Lung (tissue), 12 donors: Measurements from ENCODE around the gene SCCPDH. TPM values are rescaled to one million over a fixed set of nuclear protein-coding genes. Genes with fewer than 3 reads are reported as not detected.

Source experiments
- ATAC-seq: fragments of 200-7000 bp; cut with Tn5 transposase; one replicate; pipeline ENCODE4 v1.9.1; 2020; ENCODE audit warnings: moderate number of reproducible peaks; ENCODE audit not compliant: insufficient read depth, low FRiP score
- DNase-seq, 3 donors: peaks; one replicate each; pipeline ENCODE4 v3.0.0-alpha.2; 2013 to 2017
- H3K27ac ChIP-seq, 2 donors: one replicate each; pipeline ENCODE4 v1.5.1; 2013; ENCODE audit warnings: mild to moderate bottlenecking in 2 of 2, moderate library complexity in 2 of 2, control low read depth in 1 of 2, inconsistent platforms in 1 of 2, low read depth in 1 of 2, low read length in 1 of 2
- H3K27me3 ChIP-seq, 3 donors: one replicate each; pipeline ENCODE4 v1.5.1; 2013; ENCODE audit warnings: low read length in 2 of 3; ENCODE audit not compliant: control insufficient read depth in 3 of 3, insufficient read depth in 3 of 3
- H3K36me3 ChIP-seq, 4 donors: one replicate each; pipeline ENCODE4 v1.5.1; 2013; ENCODE audit warnings: low read length in 4 of 4, mild to moderate bottlenecking in 1 of 4, moderate library complexity in 1 of 4; ENCODE audit not compliant: control insufficient read depth in 4 of 4, insufficient read depth in 4 of 4
- H3K4me1 ChIP-seq, 5 donors: one replicate each; pipeline ENCODE4 v1.5.1; 2013; ENCODE audit warnings: low read length in 5 of 5, mild to moderate bottlenecking in 2 of 5, moderate library complexity in 1 of 5; ENCODE audit not compliant: control insufficient read depth in 5 of 5, insufficient read depth in 5 of 5
- H3K4me3 ChIP-seq: one replicate; pipeline ENCODE4 v1.5.1; 2013; ENCODE audit warnings: mild to moderate bottlenecking, control low read depth, moderate library complexity
- H3K9ac ChIP-seq, 2 donors: one replicate each; pipeline ENCODE4 v1.5.1; 2013; ENCODE audit warnings: low read length in 2 of 2, control low read depth in 1 of 2; ENCODE audit not compliant: insufficient read depth in 1 of 2
- H3K9me3 ChIP-seq, 4 donors: one replicate each; pipeline ENCODE4 v1.5.1; 2013; ENCODE audit warnings: low read length in 3 of 4, mild to moderate bottlenecking in 1 of 4, moderate library complexity in 1 of 4; ENCODE audit not compliant: control insufficient read depth in 4 of 4, insufficient read depth in 3 of 4
- CTCF ChIP-seq: IDR thresholded peaks from 2 replicates; pipeline ENCODE4 v1.5.1; 2012; ENCODE audit warnings: mild to moderate bottlenecking; ENCODE audit errors: control extremely low read depth, extremely low read depth
- WGBS, 2 donors: extraction: QIAGEN DNeasy Blood & Tissue Kit; methylation state at CpG; one replicate each; pipeline ENCODE4 v1.1.7; 2013; 5-methylcytosine and 5-hydroxymethylcytosine counted together
- polyA plus RNA-seq, 2 donors: library from polyadenylated mRNA; stranded (reverse); fragments of 200-250 nt; gene quantifications; one replicate each; pipeline ENCODE4 v1.2.1, GENCODE V29; 2013
- total RNA-seq, 2 donors: library from RNA; depleted of rRNA in 1 of 2; stranded (reverse); fragments of >200 nt in 1 of 2; gene quantifications; one replicate each; pipeline ENCODE4 v1.2.1, GENCODE V29; 2014 to 2021
- donor health status: control.
- donor health status: control.
- donor health status: Bipolar disorder and iron deficiency.
- donor health status: healthy.
- donor health status: DM: yes; HTN: yes; CAD: no.

The SCCPDH gene
- total and polyA plus RNA-seq, 4 donors: 14.2 to 34.0 (median 24.8) TPM

- Histone ChIP-seq H3K9ac (no peak overlapping the region), H3K4me3 (no peak overlapping the region), H3K27ac (no peak overlapping the region), H3K4me1 (no peaks in the 10 kb centered on the region), H3K9me3 (no peaks in the 10 kb centered on the region), H3K36me3 (peaks cover 10 to 26% (median 18%) of the 10 kb centered on the region in 4 donors), H3K27me3 (no peaks in the 10 kb centered on the region)
- 95 to 97% methylated on average over 6 of the region's 6 CpGs for WGBS, 2 donors
- ATAC-seq: no peak
- DNase-seq: no peak
- no peak for TF ChIP-seq CTCF
Observed at GRCh38 chr1:246776923-246777322, 52.7 kb downstream of the SCCPDH start.

- Histone ChIP-seq H3K9me3 (no peaks in the 10 kb centered on the region), H3K27ac (no peak overlapping the region), H3K9ac (no peak overlapping the region), H3K36me3 (peaks cover 8 to 25% (median 17%) of the 10 kb centered on the region in 4 donors), H3K27me3 (no peaks in the 10 kb centered on the region), H3K4me1 (peaks cover 0 to 2% (median 0%) of the 10 kb centered on the region in 5 donors), H3K4me3 (no peak overlapping the region)
- TF ChIP-seq CTCF: no peak
- ATAC-seq: no peak
- no peak for DNase-seq
- WGBS, 2 donors: 90 to 96% methylated on average over 10 of the region's 10 CpGs
Observed at GRCh38 chr1:246778663-246779062, 54.5 kb downstream of the SCCPDH start.

GRCh38 chr1:246779561-246780175 is 55.5 kb downstream of the SCCPDH start:
- peaks cover 0 to 2% (median 0%) of the 10 kb centered on the region in 5 donors for H3K4me1 ChIP-seq
- 92 to 93% methylated on average over 13 of the region's 13 CpGs for WGBS, 2 donors
- H3K9me3 ChIP-seq: no peaks in the 10 kb centered on the region
- ATAC-seq (no peak), DNase-seq (no peak)
- no peak overlapping the region for H3K27ac ChIP-seq
- no peaks in the 10 kb centered on the region for H3K27me3 ChIP-seq
- no peak overlapping the region for H3K9ac ChIP-seq
- no peak for TF ChIP-seq CTCF
- no peak overlapping the region for H3K4me3 ChIP-seq
- peaks cover 8 to 25% (median 16%) of the 10 kb centered on the region in 4 donors for H3K36me3 ChIP-seq

GRCh38 chr1:246780264-246780663 is 56.1 kb downstream of the SCCPDH start:
- TF ChIP-seq CTCF: no peak
- no peak overlapping the region for H3K9ac ChIP-seq

More at GRCh38 chr1:246780264-246780663, 56.1 kb downstream of the SCCPDH start:
- 97% methylated on average over 9 of the region's 9 CpGs for whole genome bisulfite sequencing, 2 donors
- no peaks in the 10 kb centered on the region for H3K9me3 ChIP-seq
- no peak overlapping the region for H3K27ac ChIP-seq
- no peak overlapping the region for H3K4me3 ChIP-seq
- H3K4me1 ChIP-seq: peaks cover 0 to 2% (median 0%) of the 10 kb centered on the region in 5 donors
- ATAC-seq: no peak
- no peaks in the 10 kb centered on the region for H3K27me3 ChIP-seq
- peaks cover 8 to 23% (median 15%) of the 10 kb centered on the region in 4 donors for H3K36me3 ChIP-seq
- no peak for DNase-seq
